ENCODE results near the gene DPEP2. TPM values are rescaled to one million over a fixed set of nuclear protein-coding genes. Genes with fewer than 3 reads are reported as not detected.
A peak's percentile ranks its signal among the peaks of the same experiment; 100 is the strongest.
"Not testable (repeated sequence)": the region's sequence is repeated elsewhere in the genome, so short reads cannot be mapped to it uniquely, and the experiment has no call there.

The DPEP2 gene
- 10 to 100 TPM; 17.5 to 18.1 TPM for total RNA-seq

- ChIA-PET POLR2A (interaction anchor here (0.7 to 4.0 kb wide), 14 partner anchors 11 to 437 kb away, joined by 3 to 36 read pairs (median 4); partner anchors contain the start of genes CTCF, DDX28, DPEP2NB and DUS2), CTCF (interaction anchor here (0.6 to 3.5 kb wide), 9 partner anchors 10 to 183 kb away, joined by 3 to 16 read pairs (median 4); partner anchors contain the start of genes DDX28, DUS2, LCAT and NFATC3)
- Mint-ChIP-seq H3K4me1 (peaks cover 50% of the 10 kb centered on the region), H3K27ac (peak within 1 kb of the TSS; percentile 89), H3K4me3 (peak within 1 kb of the TSS; percentile 69), H3K36me3 (ENCODE audit: low read depth) (peaks cover 12% of the 10 kb centered on the region)
- H3K27me3 Mint-ChIP-seq, H3K9me3 Mint-ChIP-seq: not testable (repeated sequence)
- peak; percentile 58 for DNase-seq
Measured at GRCh38 chr16:67998779-67999688, at the start of gene DPEP2. Gene DPEP2, minus strand, starts transcription at chr16:67999484. Its CDS starts 6,272 bp downstream, at chr16:67993212.

GRCh38 chr16:68047987-68048386 lies 48.7 kb upstream of the DPEP2 start:
- ChIA-PET CTCF (interaction anchor here (0.5 to 0.7 kb wide), 2 partner anchors 10 to 64 kb away, joined by 3 read pairs; no protein-coding TSS in a partner anchor), POLR2A (interaction anchor here (1.4 kb wide), 1 partner anchor 112 kb away, joined by 4 read pairs; no protein-coding TSS in a partner anchor)
- H3K36me3 Mint-ChIP-seq (ENCODE audit: low read depth): peaks cover 32% of the 10 kb centered on the region
- H3K27me3 Mint-ChIP-seq: no peaks in the 10 kb centered on the region
- H3K4me1 Mint-ChIP-seq: no peaks in the 10 kb centered on the region
- no peaks in the 10 kb centered on the region for H3K9me3 Mint-ChIP-seq
- no peak overlapping the region for H3K27ac Mint-ChIP-seq
- no peak overlapping the region for H3K4me3 Mint-ChIP-seq
- DNase-seq: no peak

- peaks cover 22% of the 10 kb centered on the region for H3K36me3 Mint-ChIP-seq (ENCODE audit: low read depth)
- no peaks in the 10 kb centered on the region for H3K4me1 Mint-ChIP-seq
- H3K4me3 Mint-ChIP-seq: no peak overlapping the region
- H3K27ac Mint-ChIP-seq: no peak overlapping the region
- no peaks in the 10 kb centered on the region for H3K9me3 Mint-ChIP-seq
- no peaks in the 10 kb centered on the region for H3K27me3 Mint-ChIP-seq
- CTCF ChIA-PET: interaction anchor here (0.6 to 1.1 kb wide), 3 partner anchors 18 to 618 kb away, joined by 3 read pairs; no protein-coding TSS in a partner anchor
- no peak for DNase-seq
- POLR2A ChIA-PET: interaction anchor here (0.6 kb wide), 1 partner anchor 1173 kb away, joined by 3 read pairs; no protein-coding TSS in a partner anchor
Measured at GRCh38 chr16:68046106-68046505, 46.8 kb upstream of the DPEP2 start.

GRCh38 chr16:68041783-68042182 lies 42.5 kb upstream of the DPEP2 start:
- POLR2A ChIA-PET: interaction anchor here (1.1 to 2.0 kb wide), 4 partner anchors 19 to 106 kb away, joined by 3 to 16 read pairs (median 4); partner anchors contain the start of genes DDX28, DPEP2, DUS2 and PSMB10
- Mint-ChIP-seq H3K27me3 (no peaks in the 10 kb centered on the region), H3K4me3 (no peak overlapping the region), H3K9me3 (no peaks in the 10 kb centered on the region), H3K36me3 (ENCODE audit: low read depth) (peaks cover 23% of the 10 kb centered on the region), H3K4me1 (peaks cover 25% of the 10 kb centered on the region), H3K27ac (no peak overlapping the region)
- no peak for DNase-seq
- CTCF ChIA-PET: interaction anchor here (0.6 to 2.8 kb wide), 14 partner anchors 14 to 183 kb away, joined by 3 to 15 read pairs (median 6); partner anchors contain the start of genes DPEP2NB and NRN1L

- no peak overlapping the region for H3K4me3 Mint-ChIP-seq
- peaks cover 29% of the 10 kb centered on the region for H3K4me1 Mint-ChIP-seq
- ChIA-PET POLR2A (interaction anchor here (0.6 to 2.4 kb wide), 11 partner anchors 9 to 157 kb away, joined by 3 to 16 read pairs (median 3); partner anchors contain the start of genes DDX28, DPEP2, DUS2 and PSMB10), CTCF (interaction anchor here (0.5 to 2.8 kb wide), 56 partner anchors 10 to 519 kb away, joined by 3 to 36 read pairs (median 4); partner anchors contain the start of genes DDX28, DPEP2, DPEP2NB and DUS2)
- peak; percentile 91 for DNase-seq
- H3K27me3 Mint-ChIP-seq: no peaks in the 10 kb centered on the region
- H3K27ac Mint-ChIP-seq: peak overlapping the region; percentile 74
- H3K36me3 Mint-ChIP-seq (ENCODE audit: low read depth): peaks cover 26% of the 10 kb centered on the region
- H3K9me3 Mint-ChIP-seq: no peaks in the 10 kb centered on the region
Measured at GRCh38 chr16:68040506-68041288, 41.4 kb upstream of the DPEP2 start.

GRCh38 chr16:68037841-68038597 lies 38.7 kb upstream of the DPEP2 start:
- ChIA-PET POLR2A (interaction anchor here (1.1 kb wide), 2 partner anchors 15 to 102 kb away, joined by 3 read pairs; partner anchors contain the start of genes DDX28, DUS2 and PSMB10), CTCF (interaction anchor here (0.7 to 1.7 kb wide), 3 partner anchors 10 to 103 kb away, joined by 3 read pairs; no protein-coding TSS in a partner anchor)
- no peaks in the 10 kb centered on the region for H3K9me3 Mint-ChIP-seq
- no peaks in the 10 kb centered on the region for H3K27me3 Mint-ChIP-seq
- H3K36me3 Mint-ChIP-seq (ENCODE audit: low read depth): peaks cover 24% of the 10 kb centered on the region
- DNase-seq: no peak
- H3K4me3 Mint-ChIP-seq: no peak overlapping the region
- H3K27ac Mint-ChIP-seq: peak overlapping the region; percentile 61
- H3K4me1 Mint-ChIP-seq: peaks cover 37% of the 10 kb centered on the region

- peak overlapping the region; percentile 15 for H3K27ac Mint-ChIP-seq
- ChIA-PET CTCF (interaction anchor here (1.5 kb wide), 1 partner anchor 93 kb away, joined by 3 read pairs; no protein-coding TSS in a partner anchor), POLR2A (interaction anchor here (1.3 to 1.6 kb wide), 3 partner anchors 13 to 58 kb away, joined by 3 to 12 read pairs (median 3); partner anchors contain the start of genes DDX28, DUS2 and NFATC3)
- no peaks in the 10 kb centered on the region for H3K9me3 Mint-ChIP-seq
- H3K4me1 Mint-ChIP-seq: peaks cover 48% of the 10 kb centered on the region
- no peak overlapping the region for H3K4me3 Mint-ChIP-seq
- no peaks in the 10 kb centered on the region for H3K27me3 Mint-ChIP-seq
- no peak for DNase-seq
- H3K36me3 Mint-ChIP-seq (ENCODE audit: low read depth): peaks cover 38% of the 10 kb centered on the region
Measured at GRCh38 chr16:68035227-68035626, 35.9 kb upstream of the DPEP2 start.

- Mint-ChIP-seq H3K36me3 (ENCODE audit: low read depth) (peaks cover 32% of the 10 kb centered on the region), H3K4me1 (peaks cover 39% of the 10 kb centered on the region), H3K27me3 (no peaks in the 10 kb centered on the region), H3K9me3 (no peaks in the 10 kb centered on the region), H3K4me3 (no peak overlapping the region), H3K27ac (peak overlapping the region; percentile 75)
- ChIA-PET POLR2A (interaction anchor here (0.6 to 1.9 kb wide), 4 partner anchors 10 to 851 kb away, joined by 3 to 8 read pairs (median 4); partner anchors contain the start of genes DDX28 and DUS2), CTCF (no interaction called here)
- no peak for DNase-seq
Measured at GRCh38 chr16:68033101-68033500, 33.8 kb upstream of the DPEP2 start.

- DNase-seq: peak; percentile 42
- peaks cover 37% of the 10 kb centered on the region for H3K36me3 Mint-ChIP-seq (ENCODE audit: low read depth)
- peaks cover 31% of the 10 kb centered on the region for H3K4me1 Mint-ChIP-seq
- H3K4me3 Mint-ChIP-seq: no peak overlapping the region
- no peaks in the 10 kb centered on the region for H3K27me3 Mint-ChIP-seq
- ChIA-PET CTCF (interaction anchor here (1.0 to 2.3 kb wide), 2 partner anchors 8 to 38 kb away, joined by 3 to 7 read pairs; no protein-coding TSS in a partner anchor), POLR2A (interaction anchor here (1.0 to 1.9 kb wide), 4 partner anchors 8 to 64 kb away, joined by 3 to 8 read pairs (median 5); partner anchors contain the start of genes DDX28, DUS2 and SLC12A4)
- H3K9me3 Mint-ChIP-seq: no peaks in the 10 kb centered on the region
- peak overlapping the region; percentile 81 for H3K27ac Mint-ChIP-seq
Measured at GRCh38 chr16:68031951-68032350, 32.7 kb upstream of the DPEP2 start.

GRCh38 chr16:68030108-68030507 lies 30.8 kb upstream of the DPEP2 start:
- POLR2A ChIA-PET, H3K27ac Mint-ChIP-seq, H3K4me3 Mint-ChIP-seq, DNase-seq, H3K27me3 Mint-ChIP-seq, H3K9me3 Mint-ChIP-seq: not testable (repeated sequence)
- Mint-ChIP-seq H3K4me1 (peaks cover 25% of the 10 kb centered on the region), H3K36me3 (ENCODE audit: low read depth) (peaks cover 42% of the 10 kb centered on the region)
- CTCF ChIA-PET: interaction anchor here (0.6 to 2.3 kb wide), 3 partner anchors 10 to 121 kb away, joined by 3 to 7 read pairs (median 3); no protein-coding TSS in a partner anchor

- POLR2A ChIA-PET: interaction anchor here (0.7 to 0.8 kb wide), 2 partner anchors 42 to 80 kb away, joined by 3 to 4 read pairs; no protein-coding TSS in a partner anchor
Measured at GRCh38 chr16:68028996-68029395, 29.7 kb upstream of the DPEP2 start.

More at GRCh38 chr16:68028996-68029395, 29.7 kb upstream of the DPEP2 start:
- Mint-ChIP-seq H3K4me1 (peaks cover 30% of the 10 kb centered on the region), H3K36me3 (ENCODE audit: low read depth) (peaks cover 42% of the 10 kb centered on the region), H3K27me3 (no peaks in the 10 kb centered on the region), H3K27ac (no peak overlapping the region), H3K4me3 (no peak overlapping the region), H3K9me3 (no peaks in the 10 kb centered on the region)
- CTCF ChIA-PET: interaction anchor here (1.5 to 2.3 kb wide), 2 partner anchors 12 to 48 kb away, joined by 3 to 6 read pairs; no protein-coding TSS in a partner anchor
- DNase-seq: no peak

All from activated CD4-positive, alpha-beta memory T cell treated with anti-CD3 and anti-CD28 coated beads, Interleukin-2, amount 10 ng/mL, durations not matched to agents 7 days and 5 days (primary cell).